HEK293T (cell line): ENCODE results near the gene SLC38A10.
"Not testable (repeated sequence)": the region's sequence is repeated elsewhere in the genome, so short reads cannot be mapped to it uniquely, and the experiment has no call there.

Source experiments
- CTCF ChIA-PET: fragments of 350-600 bp; formaldehyde crosslinking; extraction: SDS; loops from one replicate; lab custom pipeline; 2021; ENCODE audit warnings: antibody characterized with exemption, inconsistent platforms; lab: Yijun Ruan, JAX
- POLR2A ChIA-PET: fragments of 350-600 bp; formaldehyde crosslinking; extraction: SDS; loops from one replicate; lab custom pipeline; 2020; ENCODE audit warnings: antibody characterized with exemption, inconsistent platforms; lab: Yijun Ruan, JAX
- DNase-seq: peaks from one replicate; pipeline ENCODE4 v3.0.0; 2012; ENCODE audit warnings: mixed read lengths; ENCODE audit errors: extremely low spot score
- ARNT ChIP-seq: fragments of 450-650 bp; IDR thresholded peaks from 2 replicates; pipeline ENCODE4 v1.6.1; 2017; ENCODE audit warnings: mild to moderate bottlenecking
- BHLHE40 ChIP-seq: fragments of 450-650 bp; IDR thresholded peaks from 2 replicates; pipeline ENCODE4 v1.6.1; 2016; ENCODE audit warnings: mild to moderate bottlenecking, moderate library complexity, borderline replicate concordance
- CTBP1 ChIP-seq: fragments of 450-650 bp; IDR thresholded peaks from 2 replicates; pipeline ENCODE4 v1.6.1; 2016; ENCODE audit warnings: borderline replicate concordance
- ELF4 ChIP-seq: fragments of 450-650 bp; IDR thresholded peaks from 2 replicates; pipeline ENCODE4 v1.6.1; 2017; ENCODE audit warnings: antibody characterized with exemption
- FOXA1 ChIP-seq: fragments of 450-650 bp; IDR thresholded peaks from 2 replicates; pipeline ENCODE4 v1.6.1; 2016; ENCODE audit warnings: mild to moderate bottlenecking
- FOXK2 ChIP-seq: fragments of 450-650 bp; IDR thresholded peaks from 2 replicates; pipeline ENCODE4 v1.6.1; 2016; ENCODE audit warnings: mild to moderate bottlenecking
- FOXM1 ChIP-seq: fragments of 450-650 bp; IDR thresholded peaks from 2 replicates; pipeline ENCODE4 v1.6.1; 2017; ENCODE audit warnings: mild to moderate bottlenecking, borderline replicate concordance
- HDGF ChIP-seq: fragments of 450-650 bp; IDR thresholded peaks from 2 replicates; pipeline ENCODE4 v1.6.1; 2017; ENCODE audit warnings: antibody characterized with exemption, borderline replicate concordance
- L3MBTL2 ChIP-seq: fragments of 450-650 bp; conservative IDR thresholded peaks from 2 replicates; pipeline ENCODE4 v1.6.1; 2016; ENCODE audit warnings: mild to moderate bottlenecking
- LEF1 ChIP-seq: fragments of 450-650 bp; IDR thresholded peaks from 2 replicates; pipeline ENCODE4 v1.6.1; 2017; ENCODE audit warnings: mild to moderate bottlenecking, borderline replicate concordance
- NFRKB ChIP-seq: fragments of 450-650 bp; IDR thresholded peaks from 2 replicates; pipeline ENCODE4 v1.6.1; 2016; ENCODE audit warnings: mild to moderate bottlenecking, moderate library complexity
- PKNOX1 ChIP-seq: fragments of 450-650 bp; IDR thresholded peaks from 2 replicates; pipeline ENCODE4 v1.6.1; 2016
- SP1 ChIP-seq: fragments of 450-650 bp; IDR thresholded peaks from 2 replicates; pipeline ENCODE4 v1.6.1; 2017
- SUZ12 ChIP-seq: fragments of 450-650 bp; IDR thresholded peaks from 2 replicates; pipeline ENCODE4 v1.6.1; 2016; ENCODE audit warnings: mild to moderate bottlenecking
- TARDBP ChIP-seq: fragments of 450-650 bp; IDR thresholded peaks from 2 replicates; pipeline ENCODE4 v1.6.1; 2016
- ZNF384 ChIP-seq: fragments of 450-650 bp; IDR thresholded peaks from 2 replicates; pipeline ENCODE4 v1.6.1; 2016

SLC38A10 gene

GRCh38 chr17:81231121-81231645 lies 63.9 kb downstream of the SLC38A10 start:
- no peak for DNase-seq
- POLR2A ChIA-PET, result interaction anchor here (2.0 kb wide), 1 partner anchor 8 kb away, joined by 11 read pairs; the partner anchor contains the start of genes NDUFAF8 and TEPSIN
- CTCF ChIA-PET, result interaction anchor here (1.2 to 1.6 kb wide), 3 partner anchors 8 to 89 kb away, joined by 3 to 5 read pairs (median 4); partner anchors contain the start of genes NDUFAF8 and TEPSIN
- TF ChIP-seq SUZ12 (no peak), HDGF (no peak), PKNOX1 (no peak), ARNT (no peak), FOXA1 (no peak), ZNF384 (no peak), BHLHE40 (no peak), SP1 (no peak), TARDBP (no peak; the same call in 1 of the 2 replicates), NFRKB (no peak), LEF1 (no peak), ELF4 (no peak), FOXK2 (no peak), FOXM1 (no peak)

GRCh38 chr17:81230043-81230820 lies 64.9 kb downstream of the SLC38A10 start:
- TF ChIP-seq ZNF384 (no peak), HDGF (0 out of 2 replicates have a peak, but pooled peaks have one; percentile 28), TARDBP (no peak), SUZ12 (no peak), ARNT (no peak), FOXA1 (no peak), LEF1 (no peak), FOXK2 (no peak)
- ChIA-PET CTCF (interaction anchor here (0.6 to 1.4 kb wide), 3 partner anchors 9 to 88 kb away, joined by 3 to 4 read pairs (median 3); partner anchors contain the start of genes NDUFAF8 and TEPSIN), POLR2A (interaction anchor here (2.0 kb wide), 1 partner anchor 9 kb away, joined by 11 read pairs; the partner anchor contains the start of genes NDUFAF8 and TEPSIN)
- DNase-seq, result peak; percentile 63

DNA sequence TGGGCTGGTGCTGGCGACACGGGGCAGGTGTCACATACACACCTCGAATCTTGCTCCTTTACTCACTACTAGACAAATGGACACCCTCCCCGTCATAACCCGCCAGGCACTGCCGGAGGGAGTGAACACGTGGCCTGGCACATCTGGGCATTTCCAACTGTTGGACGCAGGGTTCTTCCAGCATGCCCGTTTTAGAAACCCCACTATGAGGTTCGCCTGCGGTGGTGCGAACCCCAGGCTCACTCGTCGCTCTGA lies 65.5 kb downstream of the SLC38A10 start:
- POLR2A ChIA-PET, result interaction anchor here (2.0 kb wide), 1 partner anchor 9 kb away, joined by 11 read pairs; the partner anchor contains the start of genes NDUFAF8 and TEPSIN
- CTCF ChIA-PET, result interaction anchor here (1.4 kb wide), 1 partner anchor 9 kb away, joined by 4 read pairs; the partner anchor contains the start of genes NDUFAF8 and TEPSIN
- TF ChIP-seq FOXA1 (no peak), FOXM1 (no peak), FOXK2 (no peak), CTBP1 (no peak), PKNOX1 (no peak), L3MBTL2 (no peak)
- DNase-seq, result no peak

DNA sequence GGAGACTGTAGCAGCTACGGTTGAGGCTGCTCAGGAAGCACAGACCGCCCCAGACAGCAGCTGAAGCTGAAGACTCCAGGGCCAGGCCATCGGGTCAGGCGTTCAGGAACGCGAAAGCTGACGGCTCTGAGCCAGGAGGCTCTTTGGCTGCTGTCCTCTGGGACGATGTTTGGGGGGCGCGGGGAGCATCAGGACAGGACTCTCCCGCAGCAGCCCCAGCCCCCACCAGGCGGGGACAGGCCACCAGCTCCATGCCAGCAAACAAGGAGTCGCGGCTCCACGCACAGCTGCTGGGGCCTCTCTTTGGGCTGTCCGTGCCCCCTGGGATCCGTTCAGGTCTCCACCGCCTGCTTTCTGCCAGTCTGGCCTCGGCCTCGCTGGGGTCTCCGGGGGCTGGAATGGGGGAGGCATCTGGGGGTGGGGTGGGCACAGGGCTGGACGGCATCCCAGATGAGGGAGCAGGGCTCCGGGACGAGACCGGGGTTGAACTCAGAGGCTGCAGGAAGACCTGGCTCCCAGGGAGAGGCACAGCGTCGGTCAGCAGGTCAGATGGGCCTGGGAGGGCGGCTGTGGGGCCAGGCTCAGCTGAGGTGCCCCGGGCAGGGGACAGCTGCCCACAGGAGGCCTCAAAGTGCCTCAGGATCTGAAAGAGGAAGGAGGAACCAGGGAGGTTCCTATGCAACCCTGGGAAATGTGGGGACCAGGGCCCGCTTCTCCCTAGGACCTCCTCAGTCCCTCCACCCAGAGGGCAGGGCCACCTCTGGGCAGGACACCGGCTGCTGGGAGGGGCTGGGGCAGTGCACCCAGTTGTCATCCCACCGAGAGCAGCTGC lies 66.1 kb downstream of the SLC38A10 start:
- ChIA-PET POLR2A (interaction anchor here (0.9 to 2.0 kb wide), 2 partner anchors 10 kb away, joined by 5 to 11 read pairs; partner anchors contain the start of genes NDUFAF8 and TEPSIN), CTCF (interaction anchor here (1.1 kb wide), 1 partner anchor 86 kb away, joined by 6 read pairs; no protein-coding TSS in a partner anchor)
- TF ChIP-seq TARDBP (no peak), ELF4 (no peak), NFRKB (no peak), CTBP1 (no peak), FOXA1 (no peak), ARNT (no peak), FOXM1 (no peak), ZNF384 (no peak), HDGF (no peak), L3MBTL2 (no peak), SP1 (no peak), BHLHE40 (no peak), LEF1 (no peak), PKNOX1 (no peak), SUZ12 (no peak), FOXK2 (no peak)
- DNase-seq, result no peak

GRCh38 chr17:81228420-81228819 lies 66.7 kb downstream of the SLC38A10 start:
- TF ChIP-seq TARDBP, result no peak
- TF ChIP-seq CTBP1, result no peak
- TF ChIP-seq SUZ12, result no peak
- no peak for TF ChIP-seq BHLHE40
- no peak for TF ChIP-seq ZNF384
- TF ChIP-seq ARNT, result no peak
- TF ChIP-seq NFRKB, result no peak
- no peak for TF ChIP-seq PKNOX1
- no peak for TF ChIP-seq FOXM1
- TF ChIP-seq L3MBTL2, result no peak
- TF ChIP-seq SP1, result no peak
- no peak for TF ChIP-seq FOXK2
- TF ChIP-seq HDGF, result no peak
- no peak for TF ChIP-seq FOXA1
- ChIA-PET CTCF (interaction anchor here (1.1 kb wide), 1 partner anchor 85 kb away, joined by 6 read pairs; no protein-coding TSS in a partner anchor), POLR2A (interaction anchor here (0.9 kb wide), 1 partner anchor 11 kb away, joined by 5 read pairs; the partner anchor contains the start of genes NDUFAF8 and TEPSIN)
- no peak for DNase-seq

DNA sequence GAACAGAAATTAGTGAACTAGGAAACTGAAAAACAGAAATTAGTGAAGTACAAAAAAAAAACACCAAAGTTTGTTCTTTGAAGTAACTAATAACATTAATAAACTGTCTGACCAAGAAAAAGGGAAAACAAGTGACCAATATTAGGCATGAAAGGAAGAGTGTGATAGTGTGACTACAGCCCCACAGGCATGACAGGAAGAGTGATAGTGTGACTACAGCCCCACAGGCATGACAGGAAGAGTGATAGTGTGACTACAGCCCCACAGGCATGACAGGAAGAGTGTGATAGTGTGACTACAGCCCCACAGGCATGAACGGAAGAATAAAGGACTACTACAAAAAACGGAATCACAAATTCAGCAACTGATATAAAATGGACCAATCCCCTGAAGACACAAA lies 67.5 kb downstream of the SLC38A10 start:
- CTCF ChIA-PET, DNase-seq: not testable (repeated sequence)
- POLR2A ChIA-PET, result interaction anchor here (1.6 kb wide), 1 partner anchor 11 kb away, joined by 6 read pairs; the partner anchor contains the start of genes NDUFAF8 and TEPSIN
